NOMO-1 treated with dmso at 0.1 percent for 144 hours (cell line): Measurements from ENCODE around the gene ZNF674.
"Not testable (repeated sequence)": the region's sequence is repeated elsewhere in the genome, so short reads cannot be mapped to it uniquely, and the experiment has no call there.

Experiments used
- DNase-seq: peaks from one replicate; lab custom pipeline; 2025; ENCODE audit not compliant: unreplicated experiment; lab: John Stamatoyannopoulos, UW

The ZNF674 gene

GRCh38 chrX:46571423-46572339, 26.5 kb upstream of the ZNF674 start:
- DNase-seq, result no peak

GRCh38 chrX:46569621-46570020, 24.4 kb upstream of the ZNF674 start:
- no peak for DNase-seq

- DNase-seq, result no peak
Measured at GRCh38 chrX:46567388-46567787, 22.2 kb upstream of the ZNF674 start.

GRCh38 chrX:46561824-46562657, 16.8 kb upstream of the ZNF674 start:
- peak; percentile 82 for DNase-seq

GRCh38 chrX:46559062-46559461, 13.8 kb upstream of the ZNF674 start:
- DNase-seq, result no peak

GRCh38 chrX:46554942-46555341, 9.7 kb upstream of the ZNF674 start:
- DNase-seq, result no peak

GRCh38 chrX:46553935-46554334, 8.7 kb upstream of the ZNF674 start:
- no peak for DNase-seq

- DNase-seq, result no peak
Measured at GRCh38 chrX:46551494-46552128, 6.4 kb upstream of the ZNF674 start.

- DNase-seq, result no peak
Measured at GRCh38 chrX:46549914-46550313, 4.7 kb upstream of the ZNF674 start.

GRCh38 chrX:46547857-46548256, 2.6 kb upstream of the ZNF674 start:
- DNase-seq, result no peak

GRCh38 chrX:46544527-46544926, 694 bp downstream of the ZNF674 start:
- DNase-seq, result not testable (repeated sequence)

- no peak for DNase-seq
Measured at GRCh38 chrX:46543441-46543840, 1.8 kb downstream of the ZNF674 start.

GRCh38 chrX:46531442-46531841, 13.8 kb downstream of the ZNF674 start:
- no peak for DNase-seq

- not testable (repeated sequence) for DNase-seq
Measured at GRCh38 chrX:46530404-46530908, 14.8 kb downstream of the ZNF674 start.

- not testable (repeated sequence) for DNase-seq
Measured at GRCh38 chrX:46529740-46530403, 15.3 kb downstream of the ZNF674 start.

GRCh38 chrX:46528640-46529039, 16.6 kb downstream of the ZNF674 start:
- not testable (repeated sequence) for DNase-seq

GRCh38 chrX:46506076-46506475, 39.1 kb downstream of the ZNF674 start:
- no peak for DNase-seq

- no peak for DNase-seq
Measured at GRCh38 chrX:46502848-46503247, 42.4 kb downstream of the ZNF674 start.

GRCh38 chrX:46500054-46500453, 45.2 kb downstream of the ZNF674 start:
- DNase-seq, result no peak

GRCh38 chrX:46488712-46489111, 56.5 kb downstream of the ZNF674 start:
- no peak for DNase-seq

- no peak for DNase-seq
Measured at GRCh38 chrX:46485897-46486296, 59.3 kb downstream of the ZNF674 start.
